Endothelial cell of umbilical vein (primary cell): ENCODE measurements around the gene MECR. TPM values are rescaled to one million over a fixed set of nuclear protein-coding genes. Genes with fewer than 3 reads are reported as not detected.

Source experiments
- BruUV-seq: library from RNA; stranded (reverse); fragments of 400-500 nt; replicated peaks from 2 replicates; lab custom pipeline; 2021; lab: Mats Ljungman, UMichigan
- CTCF ChIA-PET: fragments of 300-600, 350-600 bp; sonication (Branson Sonifier 250); formaldehyde crosslinking; loops from one replicate; lab custom pipeline; 2021; ENCODE audit warnings: antibody characterized with exemption, inconsistent platforms; lab: Charles Lee
- POLR2A ChIA-PET: fragments of 300-600, 350-600 bp; sonication (Branson Sonifier 250); formaldehyde crosslinking; loops from one replicate; lab custom pipeline; 2021; ENCODE audit warnings: antibody characterized with exemption, inconsistent platforms; lab: Charles Lee
- DNase-seq: peaks from one replicate; pipeline ENCODE4 v3.0.0-alpha.2; 2011; ENCODE audit warnings: low read depth, low spot score
- FAIRE-seq: peaks from 2 replicates; lab custom pipeline; 2011; peaks lifted over from hg19 to GRCh38; lab: Jason Lieb, UNC
- H2AFZ ChIP-seq: 2 replicates; pipeline ENCODE4 v1.6.0; 2012; ENCODE audit warnings: low read depth, low read length, control low read depth, inconsistent platforms
- H3K27ac ChIP-seq: 2 replicates; pipeline ENCODE4 v1.5.1; 2011; ENCODE audit warnings: low read depth, mild to moderate bottlenecking, control low read depth, low read length, moderate library complexity; ENCODE audit not compliant: insufficient read depth
- H3K27me3 ChIP-seq, 2 experiments: 2 replicates each; pipeline versions ENCODE4 v1.6.0 to v1.6.1; 2011; ENCODE audit warnings: low read length in 2 of 2, mixed read lengths in 1 of 2; ENCODE audit not compliant: control insufficient read depth in 2 of 2, insufficient read depth in 2 of 2
- H3K36me3 ChIP-seq, 2 experiments: 2 replicates in 1 of 2; 3 replicates in 1 of 2; pipeline ENCODE4 v1.5.1; 2011; ENCODE audit warnings: low read length in 2 of 2, mild to moderate bottlenecking in 1 of 2, moderate library complexity in 1 of 2; ENCODE audit not compliant: control insufficient read depth in 2 of 2, insufficient read depth in 2 of 2; ENCODE audit errors: extremely low read depth in 1 of 2
- H3K4me1 ChIP-seq: 3 replicates; pipeline ENCODE4 v1.5.1; 2011; ENCODE audit warnings: mild to moderate bottlenecking, low read length; ENCODE audit not compliant: control insufficient read depth, insufficient read depth; ENCODE audit errors: extremely low read depth
- H3K4me2 ChIP-seq: 2 replicates; pipeline ENCODE4 v1.6.1; 2011; ENCODE audit warnings: low read length, control low read depth, mixed read lengths; ENCODE audit not compliant: insufficient read depth
- H3K4me3 ChIP-seq, 3 experiments: fragments of 200-600 bp in 1 of 3; sonication (generic), shearing (Covaris generic) in 1 of 3; replicated peaks in 1 of 3; 2 replicates each; pipeline ENCODE4 v1.5.1; 2011 to 2016; ENCODE audit warnings: control low read depth in 3 of 3, low read length in 3 of 3, mild to moderate bottlenecking in 2 of 3, inconsistent platforms in 1 of 3, low read depth in 1 of 3, moderate library complexity in 1 of 3; ENCODE audit not compliant: insufficient read depth in 1 of 3
- H3K79me2 ChIP-seq: 2 replicates; pipeline ENCODE4 v1.6.0; 2012; ENCODE audit warnings: low read length, inconsistent platforms; ENCODE audit not compliant: control insufficient read depth, insufficient read depth
- H3K9ac ChIP-seq: replicated peaks from 2 replicates; pipeline ENCODE3; 2011; ENCODE audit warnings: low read length, control low read depth; ENCODE audit not compliant: insufficient read depth; ENCODE audit errors: extremely low read depth
- H3K9me1 ChIP-seq: replicated peaks from 3 replicates; pipeline ENCODE4 v1.6.0; 2011; ENCODE audit warnings: mild to moderate bottlenecking, low read length; ENCODE audit not compliant: control insufficient read depth, insufficient read depth; ENCODE audit errors: extremely low read depth
- H3K9me3 ChIP-seq: replicated peaks from 2 replicates; pipeline ENCODE4 v1.5.1; 2012; ENCODE audit warnings: low read length, inconsistent platforms; ENCODE audit not compliant: control insufficient read depth, insufficient read depth
- H4K20me1 ChIP-seq: replicated peaks from 2 replicates; pipeline ENCODE3; 2011; ENCODE audit warnings: mild to moderate bottlenecking, low read length; ENCODE audit not compliant: control insufficient read depth, insufficient read depth; ENCODE audit errors: extremely low read depth
- CTCF ChIP-seq, 2 donors: IDR thresholded peaks; 1 replicate in 1 of 2; 2 replicates in 1 of 2; pipeline ENCODE4 v1.5.1; 2011; ENCODE audit warnings: low read length in 2 of 2, mild to moderate bottlenecking in 2 of 2, moderate library complexity in 2 of 2, control low read depth in 1 of 2, inconsistent platforms in 1 of 2, low read depth in 1 of 2; ENCODE audit not compliant: insufficient read depth in 1 of 2; ENCODE audit errors: extremely low read depth in 1 of 2
- EZH2 ChIP-seq: IDR thresholded peaks from 2 replicates; pipeline ENCODE4 v1.6.1; 2012; ENCODE audit warnings: borderline replicate concordance, low read depth, mild to moderate bottlenecking, moderate library complexity, low read length, inconsistent platforms; ENCODE audit not compliant: severe bottlenecking
- FOS ChIP-seq: IDR thresholded peaks from 2 replicates; pipeline ENCODE4 v1.6.1; 2011; ENCODE audit warnings: mild to moderate bottlenecking, low read length, moderate library complexity, borderline replicate concordance; ENCODE audit not compliant: insufficient read depth
- GATA2 ChIP-seq: IDR thresholded peaks from 2 replicates; pipeline ENCODE4 v1.7.0; 2011; ENCODE audit warnings: low read depth, mild to moderate bottlenecking, moderate library complexity, mixed read lengths, low read length; ENCODE audit not compliant: insufficient read length, insufficient read depth
- JUN ChIP-seq: IDR thresholded peaks from 2 replicates; pipeline ENCODE4 v1.6.1; 2011; ENCODE audit warnings: borderline replicate concordance, low read depth; ENCODE audit not compliant: insufficient read length, insufficient read depth
- MAX ChIP-seq: IDR thresholded peaks from 2 replicates; pipeline ENCODE4 v1.6.1; 2011; ENCODE audit not compliant: insufficient read depth, insufficient read length
- MYC ChIP-seq: IDR thresholded peaks from one replicate; pipeline ENCODE4 v1.6.1; 2011; ENCODE audit warnings: mild to moderate bottlenecking, low read depth, low read length
- POLR2A ChIP-seq: IDR thresholded peaks from 2 replicates; pipeline ENCODE4 v1.6.1; 2012; ENCODE audit warnings: low read depth, mild to moderate bottlenecking, control low read depth, low read length
- POLR2AphosphoS5 ChIP-seq: IDR thresholded peaks from 2 replicates; pipeline ENCODE4 v1.6.1; 2012; ENCODE audit warnings: low read depth, mild to moderate bottlenecking, control low read depth, low read length, moderate library complexity; ENCODE audit not compliant: insufficient read depth
- dilution Hi-C: fragments of 300-500 bp; cut with MboI; formaldehyde crosslinking; loops from one replicate; pipeline ENCODE4 v1.15.0; 2019; ENCODE audit warnings: low sequenced_read_pairs; ENCODE audit not compliant: extremely low pct_ligation_motif_present
- intact Hi-C: fragments of 100-400 bp; cut with micrococcal nuclease; formaldehyde crosslinking; loops from one replicate; pipeline ENCODE4 v1.10.0; 2022
- polyA plus RNA-seq, 4 experiments: library from polyadenylated mRNA; depleted of rRNA in 3 of 4; stranded (reverse) in 3 of 4; unstranded in 1 of 4; fragments of >200 nt; gene quantifications; 2 replicates each; pipeline versions ENCODE4 v1.2.1 to v1.2.3, GENCODE V29; 2011 to 2012; ENCODE audit warnings: missing spikeins in 1 of 4
- total RNA-seq: library from RNA; stranded (reverse); gene quantifications from 2 replicates; pipeline ENCODE4 v1.2.3, GENCODE V29; 2021

The MECR gene
- total and polyA plus RNA-seq, 2 donors (not counting 3 experiments of a cell fraction or from before 2014, with no cell fraction given), result 24.6 to 30.1 TPM

GRCh38 chr1:29221296-29221695, 9.4 kb downstream of the MECR start:
- POLR2A ChIA-PET, result no interaction called here
- H3K79me2 ChIP-seq, result no peaks in the 10 kb centered on the region

More at GRCh38 chr1:29221296-29221695, 9.4 kb downstream of the MECR start:
- CTCF ChIA-PET, result no interaction called here
- no peak overlapping the region for H3K27ac ChIP-seq
- no peak overlapping the region for H3K4me2 ChIP-seq
- intact Hi-C loops, result no loop called here
- DNase-seq (no peak), FAIRE-seq (no peak)
- no peaks in the 10 kb centered on the region for H3K27me3 ChIP-seq
- dilution Hi-C loops, result no loop called here
- H3K9me3 ChIP-seq, result no peaks in the 10 kb centered on the region
- no TSS peak for BruUV-seq
- no peaks in the 10 kb centered on the region for H3K4me1 ChIP-seq
- no peak for TF ChIP-seq GATA2
- no peak for TF ChIP-seq MAX
- TF ChIP-seq POLR2A, result no peak
- no peak for TF ChIP-seq FOS
- TF ChIP-seq POLR2AphosphoS5, result no peak
- no peak for TF ChIP-seq EZH2
- TF ChIP-seq JUN, result no peak
- no peak for TF ChIP-seq MYC
- no peak for TF ChIP-seq CTCF (IDR thresholded peaks at IDR 0.05; ENCODE audit: extremely low read depth in 1 of 2, insufficient read depth in 1 of 2, low read depth in 1 of 2, low read length in 2 of 2)
- no peaks in the 10 kb centered on the region for H4K20me1 ChIP-seq
- no peak overlapping the region for H3K4me3 ChIP-seq
- no peak overlapping the region for H3K9ac ChIP-seq
- no peaks in the 10 kb centered on the region for H3K9me1 ChIP-seq
- no peaks in the 10 kb centered on the region for H3K36me3 ChIP-seq
- no peak overlapping the region for H2AFZ ChIP-seq
